Esophagus muscularis mucosa (tissue), 3 donors: ENCODE measurements around the gene DPP4.

Source experiments
- EP300 ChIP-seq: sonication (generic); formaldehyde crosslinking; IDR thresholded peaks from one replicate; pipeline ENCODE4 v1.6.1; 2017; ENCODE audit warnings: antibody characterized with exemption
- TF ChIP-seq, protein P1 (sequence below), 3 experiments: fragments of 200-600 bp in 2 of 3; fragments of 450-650 bp in 1 of 3; sonication (generic) in 2 of 3; IDR thresholded peaks; one replicate each; pipeline ENCODE4 v1.5.1; 2017 to 2019; ENCODE audit warnings: antibody characterized with exemption in 3 of 3, mild to moderate bottlenecking in 2 of 3, moderate library complexity in 1 of 3

DNA sequence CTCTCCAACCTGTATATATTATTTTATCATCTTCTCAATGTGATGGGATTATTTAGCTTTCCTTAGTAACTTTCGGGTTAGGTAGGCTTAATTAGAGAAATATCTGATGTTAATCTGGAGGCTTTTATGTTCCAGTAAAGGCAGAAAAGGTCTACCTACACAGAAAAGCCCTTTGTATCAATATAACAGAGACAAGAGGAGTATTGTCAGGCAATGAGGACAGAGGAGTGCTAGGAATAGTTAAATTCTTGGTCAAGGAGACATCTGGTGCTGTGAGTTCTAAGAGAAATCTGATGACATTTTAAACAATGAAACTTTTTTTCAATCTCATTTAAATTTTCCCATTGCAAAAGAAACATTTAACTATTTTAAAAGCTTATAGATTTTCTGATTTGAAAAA, 36.1 kb downstream of the DPP4 start:
- TF ChIP-seq EP300, result no peak
- TF ChIP-seq, protein P1, sequence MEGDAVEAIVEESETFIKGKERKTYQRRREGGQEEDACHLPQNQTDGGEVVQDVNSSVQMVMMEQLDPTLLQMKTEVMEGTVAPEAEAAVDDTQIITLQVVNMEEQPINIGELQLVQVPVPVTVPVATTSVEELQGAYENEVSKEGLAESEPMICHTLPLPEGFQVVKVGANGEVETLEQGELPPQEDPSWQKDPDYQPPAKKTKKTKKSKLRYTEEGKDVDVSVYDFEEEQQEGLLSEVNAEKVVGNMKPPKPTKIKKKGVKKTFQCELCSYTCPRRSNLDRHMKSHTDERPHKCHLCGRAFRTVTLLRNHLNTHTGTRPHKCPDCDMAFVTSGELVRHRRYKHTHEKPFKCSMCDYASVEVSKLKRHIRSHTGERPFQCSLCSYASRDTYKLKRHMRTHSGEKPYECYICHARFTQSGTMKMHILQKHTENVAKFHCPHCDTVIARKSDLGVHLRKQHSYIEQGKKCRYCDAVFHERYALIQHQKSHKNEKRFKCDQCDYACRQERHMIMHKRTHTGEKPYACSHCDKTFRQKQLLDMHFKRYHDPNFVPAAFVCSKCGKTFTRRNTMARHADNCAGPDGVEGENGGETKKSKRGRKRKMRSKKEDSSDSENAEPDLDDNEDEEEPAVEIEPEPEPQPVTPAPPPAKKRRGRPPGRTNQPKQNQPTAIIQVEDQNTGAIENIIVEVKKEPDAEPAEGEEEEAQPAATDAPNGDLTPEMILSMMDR (IDR thresholded peaks at IDR 0.05), result no peak
